Fibroblast of the aortic adventitia (primary cell): ENCODE measurements around the gene AFF4. TPM values are rescaled to one million over a fixed set of nuclear protein-coding genes. Genes with fewer than 3 reads are reported as not detected.
"Not testable (repeated sequence)": the region's sequence is repeated elsewhere in the genome, so short reads cannot be mapped to it uniquely, and the experiment has no call there.

ENCODE experiments used
- DNase-seq: peaks from one replicate; pipeline ENCODE4 v3.0.0-alpha.2; 2010; ENCODE audit warnings: low read depth
- H3K4me3 ChIP-seq: 2 replicates; pipeline ENCODE4 v1.5.1; 2011; ENCODE audit warnings: low read depth, mild to moderate bottlenecking, control low read depth, low read length, moderate library complexity
- CTCF ChIP-seq: IDR thresholded peaks from 2 replicates; pipeline ENCODE4 v1.5.1; 2011; ENCODE audit warnings: mild to moderate bottlenecking, low read length, control low read depth, inconsistent platforms; ENCODE audit not compliant: insufficient read depth
- total RNA-seq: library from RNA; depleted of rRNA; stranded (reverse); fragments of >200 nt; gene quantifications from 2 replicates; pipeline ENCODE4 v1.2.3, GENCODE V29; 2012; ENCODE audit warnings: low replicate concordance

AFF4 gene
- total RNA-seq, 1 donor, result 87.7 TPM

- DNase-seq, result peak; percentile 81
- no peak for TF ChIP-seq CTCF
- H3K4me3 ChIP-seq, result peak overlapping the region; percentile 86
Observed at GRCh38 chr5:132962429-132963021, 909 bp downstream of the AFF4 start.

GRCh38 chr5:132961887-132962286, 1.5 kb downstream of the AFF4 start:
- H3K4me3 ChIP-seq, result peak overlapping the region; percentile 86
- DNase-seq, result peak; percentile 74
- no peak for TF ChIP-seq CTCF

- DNase-seq, result not testable (repeated sequence)
- peak overlapping the region; percentile 86 for H3K4me3 ChIP-seq
Observed at GRCh38 chr5:132961123-132961815, 2.2 kb downstream of the AFF4 start.

- not testable (repeated sequence) for H3K4me3 ChIP-seq, DNase-seq
Observed at GRCh38 chr5:132956166-132956799, 7.2 kb downstream of the AFF4 start.

- no peak overlapping the region for H3K4me3 ChIP-seq
- TF ChIP-seq CTCF, result no peak
- DNase-seq, result no peak
Observed at GRCh38 chr5:132953710-132954109, 9.7 kb downstream of the AFF4 start.

- TF ChIP-seq CTCF, result no peak
- DNase-seq, result no peak
- H3K4me3 ChIP-seq, result no peak overlapping the region
Observed at GRCh38 chr5:132952829-132953228, 10.6 kb downstream of the AFF4 start.

- no peak overlapping the region for H3K4me3 ChIP-seq
- no peak for TF ChIP-seq CTCF
- DNase-seq, result no peak
Observed at GRCh38 chr5:132951897-132952296, 11.5 kb downstream of the AFF4 start.
